OCI-LY7 (cell line): ENCODE results near the gene PDE2A.

Source experiments
- EZH2phosphoT487 ChIP-seq: fragments of 200-600 bp; sonication (generic); IDR thresholded peaks from 2 replicates; pipeline ENCODE4 v1.6.1; 2018; ENCODE audit warnings: low read depth, borderline replicate concordance, mild to moderate bottlenecking, mixed run types, antibody characterized with exemption, low read length, moderate library complexity, mixed read lengths
- TF ChIP-seq, protein P1 (sequence below): fragments of 200-600 bp; sonication (generic); conservative IDR thresholded peaks from 2 replicates; pipeline ENCODE4 v1.5.1; 2014; ENCODE audit warnings: mild to moderate bottlenecking, antibody characterized with exemption, low read length, moderate library complexity, mixed read lengths

DNA sequence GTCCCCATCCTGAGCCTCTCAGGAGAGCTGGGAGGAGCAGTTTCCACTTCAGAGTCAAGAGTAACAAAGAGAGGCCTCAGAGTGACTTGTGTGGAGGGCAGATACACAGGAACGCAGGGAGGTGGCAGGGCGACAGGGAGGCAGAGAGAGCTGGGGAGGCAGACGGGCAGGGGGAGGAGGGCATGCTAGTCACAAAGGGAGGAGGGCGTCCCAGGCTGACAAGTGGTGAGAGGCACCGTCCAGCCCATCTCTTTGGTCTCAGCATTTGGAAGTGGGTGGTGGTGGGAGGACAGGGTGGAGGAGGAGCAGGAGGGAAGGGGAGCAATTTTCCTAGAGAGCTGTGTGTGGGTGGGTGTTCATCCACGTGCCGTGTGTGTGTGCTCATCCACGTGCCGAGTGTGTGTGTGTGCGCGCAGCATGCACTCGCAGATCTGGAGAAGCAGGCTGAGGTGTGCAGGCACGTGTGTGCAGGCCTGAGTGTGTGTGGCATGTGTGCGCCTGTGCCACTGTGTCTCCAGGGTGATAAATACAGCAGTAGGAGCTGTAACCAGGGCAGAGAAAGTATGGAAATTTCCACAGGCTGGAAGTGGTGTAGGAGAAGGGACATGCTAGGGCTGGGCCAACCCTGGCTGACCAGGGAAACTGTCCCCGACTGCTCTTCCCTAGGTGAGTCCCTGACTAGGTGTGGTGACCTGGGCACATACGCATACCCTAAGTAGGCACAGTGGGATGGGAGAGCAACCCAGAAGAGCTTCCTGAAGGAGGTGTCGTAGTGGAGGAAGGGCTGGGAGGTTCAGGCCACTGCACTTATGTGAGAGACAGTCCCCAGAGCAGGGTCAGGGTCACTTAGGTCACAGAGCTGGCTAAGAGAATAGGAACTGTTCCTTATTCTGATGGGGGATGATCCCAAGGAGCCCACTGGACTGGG is 7.3 kb upstream of the PDE2A start:
- TF ChIP-seq, protein P1, sequence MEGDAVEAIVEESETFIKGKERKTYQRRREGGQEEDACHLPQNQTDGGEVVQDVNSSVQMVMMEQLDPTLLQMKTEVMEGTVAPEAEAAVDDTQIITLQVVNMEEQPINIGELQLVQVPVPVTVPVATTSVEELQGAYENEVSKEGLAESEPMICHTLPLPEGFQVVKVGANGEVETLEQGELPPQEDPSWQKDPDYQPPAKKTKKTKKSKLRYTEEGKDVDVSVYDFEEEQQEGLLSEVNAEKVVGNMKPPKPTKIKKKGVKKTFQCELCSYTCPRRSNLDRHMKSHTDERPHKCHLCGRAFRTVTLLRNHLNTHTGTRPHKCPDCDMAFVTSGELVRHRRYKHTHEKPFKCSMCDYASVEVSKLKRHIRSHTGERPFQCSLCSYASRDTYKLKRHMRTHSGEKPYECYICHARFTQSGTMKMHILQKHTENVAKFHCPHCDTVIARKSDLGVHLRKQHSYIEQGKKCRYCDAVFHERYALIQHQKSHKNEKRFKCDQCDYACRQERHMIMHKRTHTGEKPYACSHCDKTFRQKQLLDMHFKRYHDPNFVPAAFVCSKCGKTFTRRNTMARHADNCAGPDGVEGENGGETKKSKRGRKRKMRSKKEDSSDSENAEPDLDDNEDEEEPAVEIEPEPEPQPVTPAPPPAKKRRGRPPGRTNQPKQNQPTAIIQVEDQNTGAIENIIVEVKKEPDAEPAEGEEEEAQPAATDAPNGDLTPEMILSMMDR, result no peak
- no peak for TF ChIP-seq EZH2phosphoT487
